PFSK-1 (cell line): ENCODE data around the gene FAM13C.

Source experiments
- POLR2AphosphoS5 ChIP-seq: IDR thresholded peaks from 2 replicates; pipeline ENCODE4 v1.6.1; 2012; ENCODE audit warnings: low read depth, mild to moderate bottlenecking, control low read depth, low read length, moderate library complexity
- REST ChIP-seq, 2 experiments: IDR thresholded peaks; 2 replicates each; pipeline versions ENCODE4 v1.6.1 to v1.8.0; 2011 to 2012; ENCODE audit warnings: low read depth in 2 of 2, low read length in 2 of 2, control low read depth in 1 of 2, inconsistent platforms in 1 of 2, mild to moderate bottlenecking in 1 of 2, moderate library complexity in 1 of 2; ENCODE audit not compliant: insufficient read depth in 1 of 2
- SIN3A ChIP-seq: IDR thresholded peaks from 2 replicates; pipeline ENCODE4 v1.6.1; 2012; ENCODE audit warnings: mild to moderate bottlenecking, low read length, moderate library complexity, borderline replicate concordance; ENCODE audit not compliant: insufficient read depth
- TAF1 ChIP-seq: IDR thresholded peaks from 2 replicates; pipeline ENCODE4 v1.6.1; 2012; ENCODE audit warnings: low read length, control low read depth, borderline replicate concordance; ENCODE audit not compliant: insufficient read depth

GRCh38 chr10:59340285-59340684 lies 22.1 kb downstream of the FAM13C start:
- TF ChIP-seq TAF1 (no peak), POLR2AphosphoS5 (no peak), REST (IDR thresholded peaks at IDR 0.05; ENCODE audit: insufficient read depth in 1 of 2, low read depth in 2 of 2, low read length in 2 of 2) (no peak), SIN3A (no peak)
